Stimulated activated CD8-positive, alpha-beta memory T cell treated with anti-CD3 and anti-CD28 coated beads, Interleukin-15, amount 100 ng/mL, for 4 hours (primary cell): ENCODE data around the gene KIFBP.

Source experiments
- DNase-seq, 2 donors: peaks; one replicate each; pipeline ENCODE4 v3.0.0-alpha.2; 2020; ENCODE audit warnings: low read depth in 2 of 2

Gene KIFBP

GRCh38 chr10:69051303-69051702 is 62.7 kb downstream of the KIFBP start:
- no peak for DNase-seq

- DNase-seq: no peak
These were observed 63.3 kb downstream of the KIFBP start for GRCh38 chr10:69051710-69052487.

- DNase-seq: no peak
These were observed 64.1 kb downstream of the KIFBP start for GRCh38 chr10:69052736-69053135.

GRCh38 chr10:69055241-69055640 is 66.6 kb downstream of the KIFBP start:
- no peak for DNase-seq

GRCh38 chr10:69056129-69056528 is 67.5 kb downstream of the KIFBP start:
- no peak for DNase-seq

GRCh38 chr10:69056536-69057260 is 68.1 kb downstream of the KIFBP start:
- no peak for DNase-seq

GRCh38 chr10:69057261-69057950 is 68.8 kb downstream of the KIFBP start:
- no peak for DNase-seq

- DNase-seq: no peak
These were observed 69.3 kb downstream of the KIFBP start for GRCh38 chr10:69057951-69058297.

GRCh38 chr10:69060127-69060798 is 71.7 kb downstream of the KIFBP start:
- no peak for DNase-seq

- DNase-seq: no peak
These were observed 72.9 kb downstream of the KIFBP start for GRCh38 chr10:69061305-69062161.

- DNase-seq: no peak
These were observed 74.3 kb downstream of the KIFBP start for GRCh38 chr10:69062901-69063300.

GRCh38 chr10:69064762-69065328 is 76.2 kb downstream of the KIFBP start:
- DNase-seq: no peak

GRCh38 chr10:69065406-69066361 is 77.1 kb downstream of the KIFBP start:
- DNase-seq: no peak
